ENCODE results near the gene IL26. TPM values are rescaled to one million over a fixed set of nuclear protein-coding genes. Genes with fewer than 3 reads are reported as not detected.

The IL26 gene, protein sequence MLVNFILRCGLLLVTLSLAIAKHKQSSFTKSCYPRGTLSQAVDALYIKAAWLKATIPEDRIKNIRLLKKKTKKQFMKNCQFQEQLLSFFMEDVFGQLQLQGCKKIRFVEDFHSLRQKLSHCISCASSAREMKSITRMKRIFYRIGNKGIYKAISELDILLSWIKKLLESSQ
- not detected in 5 replicates for total RNA-seq (2022; extraction: Qiagen RNA extraction; ENCODE audit: low read depth)

DNA sequence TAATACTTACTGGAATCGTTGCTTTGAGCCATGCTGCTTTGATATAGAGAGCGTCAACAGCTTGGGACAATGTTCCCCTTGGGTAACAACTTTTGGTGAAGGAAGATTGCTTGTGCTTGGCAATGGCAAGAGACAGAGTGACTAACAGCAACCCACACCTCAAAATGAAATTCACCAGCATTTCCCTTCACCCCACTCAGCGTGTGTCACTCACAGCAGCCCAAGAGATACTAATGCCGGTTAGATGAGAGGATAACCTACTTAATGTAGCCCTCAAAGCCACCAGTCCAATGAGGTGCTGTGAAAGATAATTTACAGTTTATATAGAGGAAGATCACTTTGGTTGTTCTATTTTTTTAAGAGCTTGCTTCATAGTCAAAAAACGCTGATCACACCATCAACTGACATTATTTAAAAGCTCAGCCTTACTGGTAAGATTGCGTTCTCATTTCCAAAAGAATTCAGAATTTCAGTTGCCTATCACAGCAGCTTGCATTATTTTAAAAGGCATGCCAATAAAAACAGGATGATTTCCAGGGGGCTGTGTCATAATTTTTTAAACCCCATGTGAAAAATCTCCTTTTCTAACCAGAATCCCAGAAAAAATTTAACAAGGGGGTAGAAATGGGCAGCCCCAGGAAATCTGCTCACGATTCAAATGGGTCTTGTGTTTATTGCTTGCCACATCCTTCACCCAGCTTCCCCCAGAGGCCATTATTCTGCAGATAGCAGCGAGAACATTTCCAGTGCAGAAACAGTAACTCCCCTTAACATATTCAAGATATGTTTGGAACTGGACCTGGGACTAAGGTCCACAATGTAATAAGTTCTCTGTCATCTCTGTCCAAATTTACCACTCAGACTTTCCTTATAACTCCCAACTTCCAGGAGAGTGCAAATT, at the start of gene IL26:
TSS of gene IL26 (minus strand) at position 235 of the 901 bp plus-strand sequence. CDS start at position 181, 54 bp downstream.

GRCh38 chr12:68253504-68253903, 27.9 kb upstream of the IL26 start, which contains the start of gene IL22:
Gene IL22, minus strand, starts transcription at chr12:68253604. Its CDS starts 156 bp downstream, at chr12:68253448.

DNA sequence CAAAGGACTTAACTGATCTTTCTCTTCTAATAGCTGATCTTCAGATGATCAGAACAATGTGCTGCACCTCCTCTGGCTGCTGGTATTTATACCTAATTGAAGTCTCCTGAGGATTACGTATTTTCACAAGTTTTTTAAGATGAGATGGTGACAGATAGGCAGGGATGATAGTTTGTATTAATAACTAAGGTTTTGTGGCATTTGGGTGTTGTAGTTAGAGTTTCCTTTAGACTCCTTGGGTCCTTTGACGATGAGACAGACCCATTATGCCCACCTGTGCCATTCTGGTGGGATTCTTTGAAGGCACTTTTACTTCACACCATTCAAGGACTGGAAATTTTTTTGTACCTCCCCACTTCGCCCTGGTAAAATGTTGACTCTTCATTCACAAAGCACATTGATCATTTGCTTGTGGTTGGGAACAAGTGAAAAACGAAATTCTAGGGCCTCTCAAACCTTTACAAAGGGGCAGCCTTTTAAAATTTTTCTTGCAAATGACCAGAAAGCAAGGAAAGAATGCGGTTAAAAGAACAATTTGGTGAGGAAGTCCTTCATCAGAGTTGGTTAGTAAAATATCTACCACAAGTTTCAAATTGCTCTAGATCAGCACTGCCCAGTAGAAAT, 65.8 kb downstream of the IL26 start, which contains the start of gene IFNG:
TSS of gene IFNG (minus strand) at position 60 of the 624 bp plus-strand sequence. CDS start 125 bp downstream, outside the sequence.

Other genes starting within 250 kb of the IL26 start
- gene IFNG-AS1, start 236.4 kb downstream of the IL26 start, total RNA-seq (2022; extraction: Qiagen RNA extraction; ENCODE audit: low read depth), result not detected in 5 replicates
- not detected in 5 replicates for gene IFNG, start 66.1 kb downstream of the IL26 start, total RNA-seq (2022; extraction: Qiagen RNA extraction; ENCODE audit: low read depth)
- not detected in 5 replicates for gene IL22, start 27.8 kb upstream of the IL26 start, total RNA-seq (2022; extraction: Qiagen RNA extraction; ENCODE audit: low read depth)
- 5.0 to 8.4 TPM (median 6.5 TPM) in 5 replicates for gene MDM1, start 106.6 kb upstream of the IL26 start, total RNA-seq (2022; extraction: Qiagen RNA extraction; ENCODE audit: low read depth)

Measured in A549 treated with RU486 at 1 μM for 4 hours (cell line).